ENCODE measurements around the gene TREX2. TPM values are rescaled to one million over a fixed set of nuclear protein-coding genes. Genes with fewer than 3 reads are reported as not detected.

Gene TREX2
- total RNA-seq, 3 donors from 2014 or later: 1.0 to 4.3 (median 1.9) TPM

DNA sequence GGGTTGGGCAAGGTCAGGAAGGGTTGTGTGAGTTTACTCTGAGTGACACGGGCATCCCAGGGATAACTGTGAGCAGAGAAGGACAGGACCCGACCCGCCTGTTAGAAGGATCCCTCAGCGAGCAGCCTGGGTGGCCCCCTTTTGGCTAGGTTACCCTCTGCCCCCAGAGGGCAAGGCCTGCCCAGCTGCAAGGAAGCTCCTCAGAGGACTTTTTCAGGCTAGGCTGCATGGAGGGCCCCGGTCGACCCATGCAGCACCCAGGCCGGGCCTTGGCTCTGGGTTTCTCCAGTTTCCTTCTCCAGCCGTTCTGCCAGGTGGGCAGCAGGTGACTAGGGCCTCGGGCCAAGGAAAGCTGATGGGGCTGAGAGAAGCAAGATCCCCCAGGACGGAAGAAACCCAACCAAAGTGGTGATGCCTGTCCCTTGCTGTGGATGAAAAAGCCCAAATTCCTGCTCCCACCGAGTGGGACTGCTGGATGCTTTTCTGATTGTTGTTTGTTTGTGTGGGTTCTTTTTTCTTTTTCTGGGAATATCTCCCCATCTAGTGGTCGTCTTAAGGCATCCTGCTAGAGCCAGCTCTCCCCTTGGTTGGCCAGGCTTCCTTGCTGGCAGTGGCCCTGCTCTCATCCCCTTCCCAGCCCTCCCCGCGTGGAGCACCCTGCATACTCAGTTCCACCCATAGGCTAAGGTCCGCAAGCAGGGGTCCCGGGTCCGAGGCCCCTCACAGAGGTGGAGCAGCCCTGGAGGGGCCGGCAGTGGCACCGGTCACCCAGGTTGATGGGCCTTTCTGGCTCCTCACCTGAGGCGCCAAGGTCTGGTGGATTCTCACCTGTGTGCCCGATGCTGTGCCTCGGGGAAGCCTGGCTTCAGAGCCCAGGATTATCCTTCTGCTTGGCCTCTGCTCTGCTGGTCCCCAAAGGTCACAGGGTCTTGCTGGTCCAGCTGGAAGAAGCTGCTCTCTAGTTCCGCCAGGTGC, 32.8 kb downstream of the TREX2 start:
- H3K9me3 ChIP-seq: no peaks in the 10 kb centered on the region
- peak overlapping the region in 1 of 3 donors; percentile 69 for H3K4me3 ChIP-seq
- no peak for DNase-seq (ENCODE audit: low spot score in 2 of 2)
- no peak overlapping the region for H3K27ac ChIP-seq
- H3K4me1 ChIP-seq: no peaks in the 10 kb centered on the region
- H3K36me3 ChIP-seq: no peaks in the 10 kb centered on the region
- TF ChIP-seq POLR2AphosphoS5 (IDR thresholded peaks at IDR 0.05): no peak
- TF ChIP-seq, protein P1, sequence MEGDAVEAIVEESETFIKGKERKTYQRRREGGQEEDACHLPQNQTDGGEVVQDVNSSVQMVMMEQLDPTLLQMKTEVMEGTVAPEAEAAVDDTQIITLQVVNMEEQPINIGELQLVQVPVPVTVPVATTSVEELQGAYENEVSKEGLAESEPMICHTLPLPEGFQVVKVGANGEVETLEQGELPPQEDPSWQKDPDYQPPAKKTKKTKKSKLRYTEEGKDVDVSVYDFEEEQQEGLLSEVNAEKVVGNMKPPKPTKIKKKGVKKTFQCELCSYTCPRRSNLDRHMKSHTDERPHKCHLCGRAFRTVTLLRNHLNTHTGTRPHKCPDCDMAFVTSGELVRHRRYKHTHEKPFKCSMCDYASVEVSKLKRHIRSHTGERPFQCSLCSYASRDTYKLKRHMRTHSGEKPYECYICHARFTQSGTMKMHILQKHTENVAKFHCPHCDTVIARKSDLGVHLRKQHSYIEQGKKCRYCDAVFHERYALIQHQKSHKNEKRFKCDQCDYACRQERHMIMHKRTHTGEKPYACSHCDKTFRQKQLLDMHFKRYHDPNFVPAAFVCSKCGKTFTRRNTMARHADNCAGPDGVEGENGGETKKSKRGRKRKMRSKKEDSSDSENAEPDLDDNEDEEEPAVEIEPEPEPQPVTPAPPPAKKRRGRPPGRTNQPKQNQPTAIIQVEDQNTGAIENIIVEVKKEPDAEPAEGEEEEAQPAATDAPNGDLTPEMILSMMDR (IDR thresholded peaks at IDR 0.05): no peak
- no peak for TF ChIP-seq POLR2A (IDR thresholded peaks at IDR 0.05)
- H3K27me3 ChIP-seq: peaks cover 0 to 73% of the 10 kb centered on the region in 2 donors
- intact Hi-C loops (cut with DNase I; ENCODE audit: low total_unique reads): no loop called here

DNA sequence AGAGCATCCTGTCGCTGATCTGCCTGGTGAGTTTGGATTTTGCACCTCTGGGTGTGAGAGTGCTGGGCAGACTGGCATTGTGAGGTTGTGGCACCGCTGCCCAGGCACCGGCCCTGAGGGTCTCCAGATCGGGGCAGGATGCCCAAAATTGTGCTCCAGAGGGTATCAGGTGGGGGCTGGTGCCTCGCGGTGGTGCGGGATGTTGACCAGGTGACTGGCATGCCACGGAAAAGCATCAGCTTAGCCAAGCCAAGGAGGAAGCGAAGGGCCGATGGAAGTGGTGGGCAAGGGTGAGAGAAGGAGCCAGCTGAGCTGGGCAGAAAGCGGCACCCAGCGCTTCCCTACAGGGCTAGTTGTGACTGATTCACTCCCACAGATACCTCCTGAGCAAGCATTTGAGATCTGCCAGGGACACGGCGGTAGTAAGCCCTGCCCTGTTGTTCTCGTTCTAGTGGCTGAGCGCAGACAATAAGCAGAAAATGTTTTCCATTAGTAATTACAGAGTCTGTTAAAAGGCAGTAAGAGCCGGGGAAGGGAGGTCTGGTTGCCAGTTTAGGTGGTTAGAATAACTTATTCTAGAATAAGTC, 33.8 kb downstream of the TREX2 start:
- H3K36me3 ChIP-seq: no peaks in the 10 kb centered on the region
- no peaks in the 10 kb centered on the region for H3K9me3 ChIP-seq
- H3K4me1 ChIP-seq: no peaks in the 10 kb centered on the region
- H3K27me3 ChIP-seq: peaks cover 0 to 66% of the 10 kb centered on the region in 2 donors
- no peak overlapping the region for H3K27ac ChIP-seq
- TF ChIP-seq POLR2AphosphoS5 (IDR thresholded peaks at IDR 0.05): no peak
- TF ChIP-seq, protein P1 (IDR thresholded peaks at IDR 0.05): no peak
- TF ChIP-seq POLR2A (IDR thresholded peaks at IDR 0.05): no peak
- no peak for DNase-seq (ENCODE audit: low spot score in 2 of 2)
- intact Hi-C loops (cut with DNase I; ENCODE audit: low total_unique reads): no loop called here
- peak overlapping the region; percentile 49 to 69 (median 50) for H3K4me3 ChIP-seq

DNA sequence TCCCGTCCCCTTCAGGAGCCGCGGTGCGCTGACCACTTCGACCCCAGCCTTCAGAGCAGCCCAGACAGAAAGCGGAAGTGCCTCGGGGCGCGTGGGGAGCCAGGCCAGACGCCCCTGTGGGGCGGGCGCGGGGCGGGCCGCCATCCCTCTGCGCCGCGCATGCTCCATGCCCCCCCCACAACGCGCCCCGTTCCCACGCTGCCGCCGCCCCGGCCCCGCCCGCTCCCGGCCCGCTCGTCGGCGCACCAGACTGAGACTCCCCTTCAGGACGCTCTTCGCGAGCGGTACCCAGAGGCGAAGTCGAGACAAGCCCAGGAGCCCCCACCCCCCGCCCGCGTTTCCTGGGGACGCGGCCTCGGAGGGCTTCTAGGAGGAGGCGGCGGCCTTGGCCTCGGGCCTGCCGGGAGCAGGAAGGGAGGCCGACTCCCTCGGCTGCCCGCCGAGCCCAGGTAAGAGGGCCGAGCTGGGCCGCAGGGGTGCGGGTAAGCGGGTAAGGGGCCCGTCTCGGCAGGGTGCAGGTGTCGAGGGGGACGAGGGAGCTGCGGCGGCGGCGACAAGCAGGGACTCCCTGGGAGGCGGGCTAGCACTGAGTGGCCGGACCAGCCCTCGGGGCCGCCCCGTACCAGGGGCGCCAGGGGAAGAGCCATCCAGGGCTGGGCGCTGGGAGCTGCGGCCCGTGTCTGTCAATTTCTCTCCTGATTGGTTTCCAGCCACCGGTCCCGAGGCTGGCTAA, 34.4 kb downstream of the TREX2 start, which contains the start of gene ZFP92:
TSS of gene ZFP92 (plus strand) at position 218 of the 733 bp plus-strand sequence. CDS start 6,851 bp downstream, outside the sequence.
- intact Hi-C loops (cut with DNase I; ENCODE audit: low total_unique reads): no loop called here
- no peak within 1 kb of the TSS for H3K27ac ChIP-seq
- TF ChIP-seq POLR2AphosphoS5 (IDR thresholded peaks at IDR 0.05) (no peak), POLR2A (IDR thresholded peaks at IDR 0.05) (no peak)
- TF ChIP-seq, protein P1 (IDR thresholded peaks at IDR 0.05): no peak

GRCh38 chrX:153410888-153411254, 35.0 kb downstream of the TREX2 start:
- intact Hi-C loops (cut with DNase I; ENCODE audit: low total_unique reads): no loop called here
- Histone ChIP-seq H3K27me3 (peaks cover 0 to 66% of the 10 kb centered on the region in 2 donors), H3K36me3 (no peaks in the 10 kb centered on the region), H3K27ac (no peak overlapping the region), H3K9me3 (no peaks in the 10 kb centered on the region), H3K4me3 (peak overlapping the region; percentile 49 to 69 (median 50)), H3K4me1 (no peaks in the 10 kb centered on the region)
- TF ChIP-seq POLR2AphosphoS5 (IDR thresholded peaks at IDR 0.05) (no peak), POLR2A (IDR thresholded peaks at IDR 0.05) (no peak)
- TF ChIP-seq, protein P1 (IDR thresholded peaks at IDR 0.05): no peak
- no peak for DNase-seq (ENCODE audit: low spot score in 2 of 2)

More for the DNA sequence above, 34.4 kb downstream of the TREX2 start, which contains the start of gene ZFP92:
- H3K4me3 ChIP-seq: peak within 1 kb of the TSS; percentile 49 to 69 (median 50)
- no peak for DNase-seq (ENCODE audit: low spot score in 2 of 2)
- H3K36me3 ChIP-seq: no peaks in the 10 kb centered on the region
- H3K9me3 ChIP-seq: no peaks in the 10 kb centered on the region
- peaks cover 0 to 66% of the 10 kb centered on the region in 2 donors for H3K27me3 ChIP-seq
- H3K4me1 ChIP-seq: no peaks in the 10 kb centered on the region

Measured in breast epithelium (tissue), 4 donors.